ENCODE results near the gene KDF1. TPM values are rescaled to one million over a fixed set of nuclear protein-coding genes. Genes with fewer than 3 reads are reported as not detected.

The KDF1 gene
- total and polyA plus RNA-seq, 2 of the 13 experiments (the other 11 are each of a cell fraction or from before 2014, with no cell fraction given): 1.9 to 4.9 TPM

GRCh38 chr1:26959722-26960624 is at the start of gene KDF1 (continued):
- TF ChIP-seq ZNF382 (CRISPR knock-in tag; IDR thresholded peaks at IDR 0.05; ENCODE audit: borderline replicate concordance) (no peak), KIAA2018 (CRISPR knock-in tag; IDR thresholded peaks at IDR 0.05; ENCODE audit: borderline replicate concordance) (no peak), CENPT (CRISPR knock-in tag; IDR thresholded peaks at IDR 0.05; ENCODE audit: low read depth) (peak; percentile 11; the same call in 1 of the 2 replicates), GLMP (CRISPR knock-in tag; IDR thresholded peaks at IDR 0.05; ENCODE audit: borderline replicate concordance) (no peak), SALL1 (CRISPR knock-in tag; IDR thresholded peaks at IDR 0.05) (peak; percentile 72), ZNF749 (CRISPR knock-in tag; IDR thresholded peaks at IDR 0.05; ENCODE audit: borderline replicate concordance) (no peak), HNF4A (CRISPR knock-in tag; IDR thresholded peaks at IDR 0.05) (no peak), TARDBP (CRISPR knock-in tag; IDR thresholded peaks at IDR 0.05) (no peak; the same call in 1 of the 2 replicates), ZNF841 (CRISPR knock-in tag; IDR thresholded peaks at IDR 0.05; ENCODE audit: borderline replicate concordance) (no peak), ZNF432 (CRISPR knock-in tag; IDR thresholded peaks at IDR 0.05; ENCODE audit: borderline replicate concordance) (no peak), RBM22 (optimal IDR thresholded peaks at IDR 0.05; ENCODE audit: low read length) (no peak), ZNF547 (CRISPR knock-in tag; IDR thresholded peaks at IDR 0.05) (peak; percentile 14; the same call in 1 of the 2 replicates), WIZ (CRISPR knock-in tag; IDR thresholded peaks at IDR 0.05) (no peak), HNRNPK (IDR thresholded peaks at IDR 0.05; ENCODE audit: low read depth, low read length, poor library complexity, severe bottlenecking) (peak; percentile 75), ELK4 (CRISPR knock-in tag; IDR thresholded peaks at IDR 0.05; ENCODE audit: borderline replicate concordance) (no peak), ZKSCAN8 (CRISPR knock-in tag; IDR thresholded peaks at IDR 0.05; ENCODE audit: borderline replicate concordance) (0 out of 2 replicates have a peak, but pooled peaks have one; percentile 30), MIXL1 (CRISPR knock-in tag; IDR thresholded peaks at IDR 0.05) (0 out of 2 replicates have a peak, but pooled peaks have one; percentile 15), NFRKB (IDR thresholded peaks at IDR 0.05) (no peak), RNF2 (conservative IDR thresholded peaks at IDR 0.05; ENCODE audit: low read depth) (no peak)
